Mesenteric fat pad (tissue), 1 donor: ENCODE results near the gene PEX5L. TPM values are rescaled to one million over a fixed set of nuclear protein-coding genes. Genes with fewer than 3 reads are reported as not detected.
"Not testable (repeated sequence)": the region's sequence is repeated elsewhere in the genome, so short reads cannot be mapped to it uniquely, and the experiment has no call there.

Experiments used
- DNase-seq: peaks from one replicate; pipeline ENCODE4 v3.0.0-alpha.2; 2020; ENCODE audit warnings: low spot score
- total RNA-seq: library from RNA; stranded (reverse); fragmentation: NEBNext Ultra II Directional; extraction: Animal tissue kit (Norgen Biotek cat#: 25700); gene quantifications from one replicate; pipeline ENCODE4 v1.2.1, GENCODE V29; 2021
- donor health status: DM: yes; HTN: yes; CAD: no.

PEX5L gene
- total RNA-seq, 1 donor from 2014 or later = not detected

GRCh38 chr3:179794355-179794754 lies 242.4 kb downstream of the PEX5L start:
- DNase-seq = no peak

GRCh38 chr3:179791793-179792192 lies 244.9 kb downstream of the PEX5L start:
- DNase-seq = no peak

- DNase-seq = no peak
Observed at GRCh38 chr3:179788996-179789395, 247.7 kb downstream of the PEX5L start.

GRCh38 chr3:179782841-179783240 lies 253.9 kb downstream of the PEX5L start:
- not testable (repeated sequence) for DNase-seq

- no peak for DNase-seq
Observed at GRCh38 chr3:179775416-179776122, 261.2 kb downstream of the PEX5L start.

- no peak for DNase-seq
Observed at GRCh38 chr3:179772297-179772696, 264.4 kb downstream of the PEX5L start.

GRCh38 chr3:179771797-179772196 lies 264.9 kb downstream of the PEX5L start:
- no peak for DNase-seq

- no peak for DNase-seq
Observed at GRCh38 chr3:179769411-179770247, 267.1 kb downstream of the PEX5L start.

- DNase-seq = no peak
Observed at GRCh38 chr3:179768080-179768479, 268.7 kb downstream of the PEX5L start.

- DNase-seq = no peak
Observed at GRCh38 chr3:179766416-179767133, 270.2 kb downstream of the PEX5L start.

GRCh38 chr3:179765396-179765795 lies 271.3 kb downstream of the PEX5L start:
- DNase-seq = no peak

GRCh38 chr3:179760944-179761343 lies 275.8 kb downstream of the PEX5L start:
- no peak for DNase-seq

GRCh38 chr3:179750720-179751328 lies 285.9 kb downstream of the PEX5L start:
- DNase-seq = no peak

GRCh38 chr3:179745716-179746115 lies 291.0 kb downstream of the PEX5L start:
- no peak for DNase-seq

- no peak for DNase-seq
Observed at GRCh38 chr3:179745079-179745478, 291.7 kb downstream of the PEX5L start.
